ENCODE data around the gene CHD2.
"Not testable (repeated sequence)": the region's sequence is repeated elsewhere in the genome, so short reads cannot be mapped to it uniquely, and the experiment has no call there.

CHD2 gene

DNA sequence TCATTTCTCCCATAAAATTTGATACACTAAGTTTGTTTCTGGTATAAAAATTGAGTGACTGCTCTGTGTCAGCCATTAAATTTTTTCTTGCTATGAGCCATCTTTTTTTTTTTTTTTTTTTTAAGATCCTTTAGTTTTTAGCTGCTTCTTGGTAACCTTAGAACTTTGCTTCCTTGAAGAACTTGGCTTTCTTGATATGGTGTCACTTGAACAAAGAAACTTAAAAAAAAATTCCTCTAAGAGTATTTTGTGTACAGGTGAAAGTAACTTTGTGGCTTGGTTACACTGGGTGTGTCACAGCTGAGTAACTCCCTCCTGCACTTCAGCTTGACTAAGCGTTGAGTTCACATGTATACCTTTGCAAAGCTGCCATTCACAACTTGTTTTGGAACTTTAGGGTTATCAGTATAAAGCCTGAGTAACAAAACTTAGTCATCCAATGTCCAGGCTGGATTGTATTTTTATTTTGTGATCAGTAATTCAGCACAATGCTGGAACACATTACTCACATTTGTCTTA lies 6.5 kb downstream of the CHD2 start:
- DNase-seq = no peak

- no peak for DNase-seq
These were observed 7.1 kb downstream of the CHD2 start for GRCh38 chr15:92907229-92907628.

- DNase-seq = peak; percentile 20
These were observed 8.0 kb downstream of the CHD2 start for GRCh38 chr15:92907896-92908712.

- DNase-seq = no peak
These were observed 8.6 kb downstream of the CHD2 start for GRCh38 chr15:92908713-92909057.

GRCh38 chr15:92909136-92909781 lies 9.1 kb downstream of the CHD2 start:
- no peak for DNase-seq

DNA sequence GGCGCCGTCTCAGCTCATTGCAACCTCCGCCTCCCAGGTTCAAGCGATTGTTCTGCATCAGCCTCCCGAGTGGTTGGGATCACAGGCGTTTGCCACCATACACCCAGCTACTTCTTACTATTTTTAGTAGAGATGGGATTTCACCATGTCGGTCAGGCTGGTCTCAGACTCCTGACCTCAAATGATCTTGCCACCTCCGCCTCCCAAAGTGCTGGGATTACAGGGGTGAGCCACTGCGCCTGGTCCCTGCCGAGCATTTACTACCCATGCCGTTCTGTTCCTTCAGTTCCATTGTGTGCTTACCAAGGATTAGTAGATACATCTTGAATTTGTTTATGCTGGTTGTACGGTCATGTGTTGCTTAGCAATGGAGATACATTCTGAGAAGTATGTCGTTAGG lies 10.3 kb downstream of the CHD2 start:
- no peak for DNase-seq

- no peak for DNase-seq
These were observed 14.0 kb downstream of the CHD2 start for GRCh38 chr15:92914103-92914499.

DNA sequence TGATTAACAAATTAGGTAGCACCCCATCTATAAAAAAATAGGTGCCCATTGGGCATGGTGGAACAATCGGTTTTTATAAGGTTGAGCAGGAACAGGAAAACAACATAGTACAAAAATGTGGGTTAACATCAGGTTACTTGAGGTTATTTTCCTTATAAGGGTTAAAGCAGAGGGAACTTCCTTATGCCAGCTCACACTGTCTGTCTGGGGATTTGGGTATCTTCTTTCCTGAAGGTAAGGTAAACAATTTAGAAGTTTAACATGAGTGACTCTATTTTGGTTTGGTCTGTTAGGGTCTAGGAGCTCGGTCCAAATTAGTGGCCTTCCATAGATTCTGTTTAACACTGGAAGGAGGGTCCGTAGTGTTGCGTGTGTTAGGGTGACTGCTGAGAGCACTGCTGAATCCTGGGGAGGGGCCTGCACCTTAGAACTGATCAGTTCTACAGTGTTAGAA lies 14.7 kb downstream of the CHD2 start:
- no peak for DNase-seq

DNA sequence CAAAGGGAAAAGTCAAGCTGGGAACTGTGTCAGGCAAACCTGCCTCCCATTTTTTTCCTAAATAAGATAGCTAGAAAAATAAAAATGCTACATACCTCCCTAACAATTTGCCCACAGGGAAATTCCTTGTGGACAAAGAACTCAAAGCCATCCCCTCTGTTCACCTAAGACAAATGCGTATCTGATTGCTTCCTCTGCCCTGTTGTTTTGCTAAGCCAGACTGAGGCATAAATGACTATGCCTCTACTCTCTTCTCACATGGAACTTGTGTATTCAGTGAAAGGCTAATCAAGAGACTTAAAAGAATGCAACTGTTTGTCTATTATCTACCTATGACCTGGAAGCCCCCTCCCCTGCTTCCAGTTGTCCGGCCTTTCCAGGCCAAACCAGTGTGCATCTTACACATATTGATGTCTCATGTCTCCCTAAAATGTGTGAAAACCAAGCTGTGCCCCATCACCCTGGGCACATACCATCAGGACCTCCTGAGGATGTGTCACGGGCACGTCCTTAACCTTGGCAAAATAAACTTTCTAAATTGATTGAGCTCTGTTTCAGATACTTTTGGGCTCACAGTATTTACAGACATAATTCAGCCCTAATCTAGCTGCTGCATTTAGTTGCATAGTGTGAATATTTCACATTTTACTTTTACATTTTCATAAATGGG lies 15.8 kb downstream of the CHD2 start:
- no peak for DNase-seq

DNA sequence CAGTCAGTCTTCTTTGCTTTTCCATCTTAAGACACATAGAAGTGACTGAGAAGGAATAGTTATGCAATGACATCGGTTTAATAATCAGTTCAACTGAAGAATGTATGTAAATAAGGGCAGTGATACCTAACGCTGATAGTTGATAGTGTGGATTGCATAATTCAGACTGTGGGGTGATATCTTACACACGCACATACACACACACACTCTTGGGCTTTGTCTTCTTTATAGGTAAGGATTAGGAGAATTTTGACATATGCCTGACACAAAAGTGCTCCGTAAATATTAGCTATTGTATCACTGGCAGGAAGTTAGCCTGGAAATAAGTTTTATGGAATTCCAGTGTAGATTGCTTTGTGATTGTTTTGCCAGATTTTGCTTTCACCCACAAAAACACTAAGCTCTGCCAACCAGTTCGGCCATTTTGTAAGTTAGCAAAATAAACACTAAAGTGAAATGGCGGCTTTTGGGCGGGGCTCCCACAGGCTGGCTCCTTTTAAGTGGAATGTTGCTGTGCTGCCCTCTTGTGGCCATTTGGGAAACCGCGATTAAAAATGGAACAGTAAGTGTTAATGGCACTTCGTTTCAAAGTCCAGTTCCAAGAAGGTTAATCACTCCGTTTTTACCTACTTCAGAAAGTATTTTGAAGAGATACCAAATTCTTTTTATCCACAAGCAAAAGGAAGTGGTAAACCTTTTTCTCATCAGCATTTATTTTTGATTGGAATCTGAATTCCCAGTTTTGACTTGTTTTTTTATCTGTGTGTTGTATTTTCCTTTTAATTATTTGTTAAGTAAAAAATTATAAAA lies 17.7 kb downstream of the CHD2 start:
- DNase-seq = peak; percentile 80

- not testable (repeated sequence) for DNase-seq
These were observed 18.8 kb downstream of the CHD2 start for GRCh38 chr15:92918881-92919280.

GRCh38 chr15:92920595-92921161 lies 20.6 kb downstream of the CHD2 start:
- no peak for DNase-seq

DNA sequence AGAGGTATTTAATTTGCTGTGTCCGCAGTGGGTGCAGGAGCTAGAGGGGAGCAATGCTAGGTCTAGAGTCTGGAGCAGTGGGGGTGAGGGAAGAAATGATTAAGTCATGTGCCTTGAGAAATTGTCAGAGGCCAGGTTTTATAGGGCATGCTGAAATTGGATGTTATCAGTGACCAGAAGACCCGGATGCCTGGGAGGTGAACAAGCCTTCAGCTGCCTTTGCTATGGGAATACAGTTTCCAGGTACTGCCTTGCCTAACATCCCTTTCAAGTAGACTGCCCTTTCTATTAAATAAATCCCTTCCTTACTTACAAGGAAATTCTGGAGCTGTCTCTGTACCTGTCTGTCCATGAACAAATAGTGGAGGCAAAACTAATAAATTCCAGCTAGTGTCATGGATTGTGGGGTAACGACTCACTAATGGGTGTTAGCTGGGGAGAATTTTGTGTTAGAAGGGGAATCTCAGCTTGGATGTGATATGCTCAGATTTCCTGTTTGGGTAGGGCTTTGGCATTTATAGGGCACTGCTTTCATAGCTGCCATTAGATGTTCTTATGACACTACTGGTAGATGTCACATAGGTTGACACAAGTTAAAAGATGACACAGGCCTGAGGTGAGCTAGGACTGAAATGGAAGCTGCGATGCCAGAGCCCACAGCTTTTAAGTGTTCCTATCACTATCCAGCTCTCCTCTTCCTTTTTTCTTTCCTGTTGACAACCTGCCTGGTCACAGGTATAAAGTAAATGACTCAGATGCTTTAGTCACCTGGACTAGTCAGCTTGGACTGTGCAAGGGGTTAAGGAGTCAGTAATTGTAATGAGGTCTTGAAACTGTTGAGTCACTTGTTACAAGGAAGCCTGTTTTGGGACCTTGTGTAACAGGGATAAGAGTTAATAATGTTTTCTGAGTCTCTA lies 21.3 kb downstream of the CHD2 start:
- DNase-seq = no peak

- DNase-seq = no peak
These were observed 22.4 kb downstream of the CHD2 start for GRCh38 chr15:92922418-92923002.

DNA sequence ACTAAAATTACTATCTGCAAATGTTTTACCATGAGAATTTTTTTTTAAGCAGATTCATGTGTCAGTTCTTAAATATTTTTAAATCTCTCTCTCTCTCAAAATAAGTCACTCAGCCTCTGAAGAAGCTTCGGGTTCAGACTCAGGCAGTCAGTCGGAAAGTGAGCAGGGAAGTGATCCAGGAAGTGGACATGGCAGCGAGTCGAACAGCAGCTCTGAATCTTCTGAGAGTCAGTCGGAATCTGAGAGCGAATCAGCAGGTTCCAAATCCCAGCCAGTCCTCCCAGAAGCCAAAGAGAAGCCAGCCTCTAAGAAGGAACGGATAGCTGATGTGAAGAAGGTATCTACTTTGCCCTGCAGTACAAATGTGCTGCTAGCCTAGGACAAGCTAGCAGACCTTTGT lies 24.1 kb downstream of the CHD2 start:
- DNase-seq = no peak

- no peak for DNase-seq
These were observed 25.3 kb downstream of the CHD2 start for GRCh38 chr15:92925454-92925853.

- DNase-seq = no peak
These were observed 28.2 kb downstream of the CHD2 start for GRCh38 chr15:92928225-92928750.

GRCh38 chr15:92929002-92929401 lies 28.9 kb downstream of the CHD2 start:
- DNase-seq = no peak

DNA sequence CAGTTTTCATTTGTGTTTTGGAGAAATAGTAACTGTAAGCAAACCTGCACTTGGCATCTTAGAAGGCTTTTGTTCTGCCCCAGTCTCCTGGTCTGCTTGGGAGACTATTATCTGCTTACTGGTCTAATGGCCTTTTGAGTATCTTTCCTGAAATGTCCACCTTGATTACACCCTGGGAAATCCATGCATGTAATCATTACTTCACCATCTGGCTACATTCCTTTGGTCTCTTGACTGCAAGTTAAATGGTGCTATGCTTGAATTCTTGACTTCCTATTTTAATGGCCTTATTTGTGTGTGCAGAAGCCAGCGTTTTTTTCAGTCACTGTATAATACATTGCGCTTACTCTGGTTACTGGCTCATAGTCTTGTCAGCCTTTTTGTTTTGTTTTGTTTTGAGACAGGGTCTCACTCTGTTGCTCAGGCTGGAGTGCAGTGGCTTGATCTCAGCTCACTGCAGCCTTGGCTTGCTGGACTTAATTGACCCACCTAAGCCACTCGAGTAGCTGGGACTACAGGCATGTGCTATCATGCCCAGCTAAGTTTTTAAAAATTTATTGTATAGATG lies 30.0 kb downstream of the CHD2 start:
- no peak for DNase-seq

GRCh38 chr15:92930776-92931175 lies 30.7 kb downstream of the CHD2 start:
- no peak for DNase-seq
